OCI-LY1 (cell line): ENCODE data around the gene CAT.

Experiments
- CTCF ChIP-seq: fragments of 200-600 bp; sonication (generic), shearing (Covaris generic); IDR thresholded peaks from 2 replicates; pipeline ENCODE4 v1.5.1; 2017; ENCODE audit warnings: mild to moderate bottlenecking, antibody characterized with exemption, low read length, moderate library complexity, mixed read lengths
- EZH2 ChIP-seq: fragments of 200-600 bp; sonication (generic), shearing (Covaris generic); IDR thresholded peaks from 2 replicates; pipeline ENCODE4 v1.8.0; 2017; ENCODE audit warnings: borderline replicate concordance, mixed run types, mild to moderate bottlenecking, antibody characterized with exemption, low read length, moderate library complexity, mixed read lengths

DNA sequence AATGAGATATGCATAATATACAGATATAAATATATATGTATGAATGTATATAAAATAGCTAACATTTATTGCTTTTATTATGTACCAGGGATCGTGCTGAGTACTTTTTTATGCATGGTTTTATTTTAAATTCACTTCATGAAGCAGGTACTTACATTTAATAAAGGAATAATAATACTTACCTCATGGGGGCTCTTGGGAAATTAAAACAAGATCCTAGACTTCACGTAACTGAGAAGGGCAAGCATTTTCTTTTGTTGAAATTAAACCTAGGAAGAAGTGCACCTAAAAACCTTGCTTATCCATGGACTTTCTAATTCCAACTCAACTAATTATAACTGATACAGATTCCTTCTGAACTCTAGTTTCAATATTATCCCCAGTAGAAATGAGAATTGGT, 40.9 kb upstream of the CAT start:
- no peak for TF ChIP-seq CTCF
- no peak for TF ChIP-seq EZH2
